HepG2 (cell line): Measurements from ENCODE around the gene ATP6V0D1. TPM values are rescaled to one million over a fixed set of nuclear protein-coding genes. Genes with fewer than 3 reads are reported as not detected.

Source experiments
- ASH2L ChIP-seq: fragments of 300-600, 200-600 bp; sonication (generic); IDR thresholded peaks from 2 replicates; pipeline ENCODE4 v1.7.0; 2017; ENCODE audit warnings: low read depth, mild to moderate bottlenecking, moderate library complexity, mixed read lengths, low read length; ENCODE audit not compliant: insufficient read length
- CHD4 ChIP-seq: fragments of 200-600 bp; sonication (generic); IDR thresholded peaks from 2 replicates; pipeline ENCODE4 v1.7.0; 2017; ENCODE audit warnings: mild to moderate bottlenecking, low read length, borderline replicate concordance
- FOXA3 ChIP-seq: IDR thresholded peaks from 2 replicates; pipeline ENCODE4 v1.6.1; 2016; ENCODE audit warnings: missing genetic modification reagents, missing compliant biosample characterization
- GFI1 ChIP-seq: sonication (generic); formaldehyde crosslinking; IDR thresholded peaks from 2 replicates; pipeline ENCODE4 v1.5.0; 2020; ENCODE audit warnings: missing genetic modification reagents, mild to moderate bottlenecking, borderline replicate concordance
- HDAC1 ChIP-seq: sonication (generic); formaldehyde crosslinking; IDR thresholded peaks from 2 replicates; pipeline ENCODE4 v1.5.1; 2020; ENCODE audit warnings: mild to moderate bottlenecking, missing genetic modification reagents
- MATR3 ChIP-seq: sonication (generic); formaldehyde crosslinking; IDR thresholded peaks from 2 replicates; pipeline ENCODE4 v1.4.0; 2020; ENCODE audit warnings: missing genetic modification reagents
- MTA3 ChIP-seq: sonication (generic); formaldehyde crosslinking; IDR thresholded peaks from 2 replicates; pipeline ENCODE4 v1.4.0; 2020; ENCODE audit warnings: missing genetic modification reagents
- MTERF4 ChIP-seq: sonication (generic); formaldehyde crosslinking; IDR thresholded peaks from 2 replicates; pipeline ENCODE4 v1.8.0; 2023; ENCODE audit warnings: mild to moderate bottlenecking, missing genetic modification reagents
- RFX5 ChIP-seq: IDR thresholded peaks from 2 replicates; pipeline ENCODE4 v1.6.1; 2011; ENCODE audit warnings: low read depth, low read length, improper control_type of control experiment
- RXRB ChIP-seq: IDR thresholded peaks from 2 replicates; pipeline ENCODE4 v1.6.1; 2016; ENCODE audit warnings: borderline replicate concordance, missing genetic modification reagents, missing compliant biosample characterization
- SATB2 ChIP-seq: sonication (generic); formaldehyde crosslinking; IDR thresholded peaks from 2 replicates; pipeline ENCODE4 v1.5.0; 2020; ENCODE audit warnings: missing genetic modification reagents
- SCMH1 ChIP-seq: sonication (generic); formaldehyde crosslinking; IDR thresholded peaks from 2 replicates; pipeline ENCODE4 v1.9.0; 2021; ENCODE audit warnings: missing genetic modification reagents, mild to moderate bottlenecking, borderline replicate concordance
- SOX6 ChIP-seq, 2 experiments: fragments of 450-650 bp in 1 of 2; sonication (generic) in 1 of 2; formaldehyde crosslinking in 1 of 2; IDR thresholded peaks; 2 replicates each; pipeline versions ENCODE4 v1.4.0 to v1.6.1; 2017 to 2020; ENCODE audit warnings: antibody characterized with exemption in 1 of 2, mild to moderate bottlenecking in 1 of 2, missing genetic modification reagents in 1 of 2
- TBX3 ChIP-seq: fragments of 450-650 bp; IDR thresholded peaks from 2 replicates; pipeline ENCODE4 v1.6.1; 2017; ENCODE audit warnings: antibody characterized with exemption, mild to moderate bottlenecking, inconsistent platforms, borderline replicate concordance
- TCF7 ChIP-seq: sonication (generic); IDR thresholded peaks from 2 replicates; pipeline ENCODE4 v1.6.1; 2016; ENCODE audit warnings: antibody characterized with exemption, low read depth
- XRCC5 ChIP-seq: fragments of 200-400 bp; formaldehyde crosslinking; optimal IDR thresholded peaks from 2 replicates; pipeline ENCODE3; 2017; ENCODE audit warnings: mild to moderate bottlenecking, low read length
- ZFX ChIP-seq: sonication (generic); formaldehyde crosslinking; IDR thresholded peaks from 2 replicates; pipeline ENCODE4 v1.4.0; 2020; ENCODE audit warnings: mild to moderate bottlenecking, low read depth, missing genetic modification reagents, moderate library complexity
- ZNF33B ChIP-seq: sonication (generic); formaldehyde crosslinking; IDR thresholded peaks from 2 replicates; pipeline ENCODE4 v1.5.1; 2020; ENCODE audit warnings: mild to moderate bottlenecking, missing genetic modification reagents
- ZNF451 ChIP-seq: sonication (generic); formaldehyde crosslinking; IDR thresholded peaks from 2 replicates; pipeline ENCODE4 v1.5.0; 2020; ENCODE audit warnings: mild to moderate bottlenecking, missing genetic modification reagents
- ZNF75D ChIP-seq: sonication (generic); formaldehyde crosslinking; IDR thresholded peaks from 2 replicates; pipeline ENCODE4 v1.8.1; 2023; ENCODE audit warnings: missing genetic modification reagents, mild to moderate bottlenecking, borderline replicate concordance
- polyA plus RNA-seq, 8 experiments: library from polyadenylated mRNA; depleted of rRNA in 3 of 8; stranded (reverse) in 7 of 8; unstranded in 1 of 8; fragments of >200 nt; fragmentation: Illumina TruSeq in 4 of 8; extraction: Trizol in 4 of 8; gene quantifications; 2 replicates each; pipeline versions ENCODE4 v1.2.1 to v1.2.3, GENCODE V29; 2011 to 2016; ENCODE audit warnings: low read depth in 4 of 8, missing spikeins in 1 of 8, mixed read lengths in 1 of 8; ENCODE audit not compliant: insufficient read depth in 1 of 8
- total RNA-seq, 5 experiments: library from RNA; depleted of rRNA; stranded (reverse); fragments of >200 nt; fragmentation: Illumina TruSeq; extraction: Trizol; gene quantifications; 2 replicates each; pipeline ENCODE4 v1.2.3, GENCODE V29; 2016; ENCODE audit warnings: low read depth in 1 of 5
- TF ChIP-seq, protein P1 (sequence below): sonication (generic); formaldehyde crosslinking; IDR thresholded peaks from 2 replicates; pipeline ENCODE4 v1.9.0; 2022; ENCODE audit warnings: missing genetic modification reagents, mild to moderate bottlenecking, borderline replicate concordance
- TF ChIP-seq, protein P2 (sequence below): IDR thresholded peaks from 2 replicates; pipeline ENCODE4 v1.6.1; 2012; ENCODE audit warnings: low read length, improper control_type of control experiment
- TF ChIP-seq, protein P3 (sequence below): sonication (generic); formaldehyde crosslinking; IDR thresholded peaks from 2 replicates; pipeline ENCODE4 v1.4.0; 2020; ENCODE audit warnings: low read depth, mild to moderate bottlenecking, missing genetic modification reagents

ATP6V0D1 gene
- total and polyA plus RNA-seq, 2 of the 13 experiments (the other 11 are each of a cell fraction or from before 2014, with no cell fraction given), result 51.1 to 61.3 TPM

DNA sequence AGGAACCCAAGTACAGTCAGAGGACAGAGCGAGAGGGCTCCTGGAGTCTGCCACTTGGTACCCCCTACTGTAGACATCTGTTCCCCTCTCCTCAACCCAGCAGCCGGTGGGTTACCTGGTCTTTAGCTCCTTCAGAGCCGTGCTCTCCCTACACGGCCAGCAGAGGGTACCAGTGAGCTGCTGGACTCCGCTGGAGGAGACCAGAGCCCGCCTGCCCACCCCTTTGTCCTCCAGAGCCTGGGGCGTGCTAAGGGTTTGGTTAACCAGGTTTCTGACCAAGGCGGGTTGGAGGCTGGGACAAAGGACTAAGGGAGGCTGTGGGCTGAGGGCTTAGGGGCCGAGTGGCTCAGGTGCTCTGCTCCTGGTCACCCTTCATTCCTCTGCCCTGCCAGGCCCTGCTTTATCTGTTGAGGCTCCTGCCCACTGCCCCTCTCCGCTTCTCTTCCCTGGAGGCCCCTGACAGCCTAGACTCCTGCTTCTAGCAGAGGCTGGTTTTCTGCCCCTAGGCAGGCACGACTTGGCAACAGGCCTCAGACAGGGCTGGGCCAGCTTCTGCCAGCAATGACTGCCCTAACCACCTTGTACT is 52.7 kb downstream of the ATP6V0D1 start (continued):
- TF ChIP-seq, protein P1, sequence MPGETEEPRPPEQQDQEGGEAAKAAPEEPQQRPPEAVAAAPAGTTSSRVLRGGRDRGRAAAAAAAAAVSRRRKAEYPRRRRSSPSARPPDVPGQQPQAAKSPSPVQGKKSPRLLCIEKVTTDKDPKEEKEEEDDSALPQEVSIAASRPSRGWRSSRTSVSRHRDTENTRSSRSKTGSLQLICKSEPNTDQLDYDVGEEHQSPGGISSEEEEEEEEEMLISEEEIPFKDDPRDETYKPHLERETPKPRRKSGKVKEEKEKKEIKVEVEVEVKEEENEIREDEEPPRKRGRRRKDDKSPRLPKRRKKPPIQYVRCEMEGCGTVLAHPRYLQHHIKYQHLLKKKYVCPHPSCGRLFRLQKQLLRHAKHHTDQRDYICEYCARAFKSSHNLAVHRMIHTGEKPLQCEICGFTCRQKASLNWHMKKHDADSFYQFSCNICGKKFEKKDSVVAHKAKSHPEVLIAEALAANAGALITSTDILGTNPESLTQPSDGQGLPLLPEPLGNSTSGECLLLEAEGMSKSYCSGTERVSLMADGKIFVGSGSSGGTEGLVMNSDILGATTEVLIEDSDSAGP (CRISPR knock-in tag), result peak; percentile 88
- TF ChIP-seq GFI1 (CRISPR knock-in tag) (no peak), TBX3 (no peak), HDAC1 (CRISPR knock-in tag) (peak; percentile 24; the same call in 1 of the 2 replicates), MTA3 (CRISPR knock-in tag) (no peak), XRCC5 (peak; percentile 97), SOX6 (IDR thresholded peaks at IDR 0.05) (no peak), SOX6 (CRISPR knock-in tag; IDR thresholded peaks at IDR 0.05) (peak; percentile 24; the same call in 1 of the 2 replicates), SATB2 (CRISPR knock-in tag) (no peak), TCF7 (no peak), ASH2L (no peak), CHD4 (no peak), ZFX (CRISPR knock-in tag) (peak; percentile 37; the same call in 1 of the 2 replicates), RFX5 (no peak), SCMH1 (CRISPR knock-in tag) (no peak), ZNF75D (no peak), MTERF4 (CRISPR knock-in tag) (0 out of 2 replicates have a peak, but pooled peaks have one; percentile 84), RXRB (CRISPR knock-in tag) (peak; percentile 62), FOXA3 (CRISPR knock-in tag) (peak; percentile 34; the same call in 1 of the 2 replicates), ZNF451 (CRISPR knock-in tag) (0 out of 2 replicates have a peak, but pooled peaks have one; percentile 84), MATR3 (CRISPR knock-in tag) (no peak), ZNF33B (CRISPR knock-in tag) (peak; percentile 86; the same call in 1 of the 2 replicates)
- TF ChIP-seq, protein P2, sequence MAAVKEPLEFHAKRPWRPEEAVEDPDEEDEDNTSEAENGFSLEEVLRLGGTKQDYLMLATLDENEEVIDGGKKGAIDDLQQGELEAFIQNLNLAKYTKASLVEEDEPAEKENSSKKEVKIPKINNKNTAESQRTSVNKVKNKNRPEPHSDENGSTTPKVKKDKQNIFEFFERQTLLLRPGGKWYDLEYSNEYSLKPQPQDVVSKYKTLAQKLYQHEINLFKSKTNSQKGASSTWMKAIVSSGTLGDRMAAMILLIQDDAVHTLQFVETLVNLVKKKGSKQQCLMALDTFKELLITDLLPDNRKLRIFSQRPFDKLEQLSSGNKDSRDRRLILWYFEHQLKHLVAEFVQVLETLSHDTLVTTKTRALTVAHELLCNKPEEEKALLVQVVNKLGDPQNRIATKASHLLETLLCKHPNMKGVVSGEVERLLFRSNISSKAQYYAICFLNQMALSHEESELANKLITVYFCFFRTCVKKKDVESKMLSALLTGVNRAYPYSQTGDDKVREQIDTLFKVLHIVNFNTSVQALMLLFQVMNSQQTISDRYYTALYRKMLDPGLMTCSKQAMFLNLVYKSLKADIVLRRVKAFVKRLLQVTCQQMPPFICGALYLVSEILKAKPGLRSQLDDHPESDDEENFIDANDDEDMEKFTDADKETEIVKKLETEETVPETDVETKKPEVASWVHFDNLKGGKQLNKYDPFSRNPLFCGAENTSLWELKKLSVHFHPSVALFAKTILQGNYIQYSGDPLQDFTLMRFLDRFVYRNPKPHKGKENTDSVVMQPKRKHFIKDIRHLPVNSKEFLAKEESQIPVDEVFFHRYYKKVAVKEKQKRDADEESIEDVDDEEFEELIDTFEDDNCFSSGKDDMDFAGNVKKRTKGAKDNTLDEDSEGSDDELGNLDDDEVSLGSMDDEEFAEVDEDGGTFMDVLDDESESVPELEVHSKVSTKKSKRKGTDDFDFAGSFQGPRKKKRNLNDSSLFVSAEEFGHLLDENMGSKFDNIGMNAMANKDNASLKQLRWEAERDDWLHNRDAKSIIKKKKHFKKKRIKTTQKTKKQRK, result no peak
- TF ChIP-seq, protein P3, sequence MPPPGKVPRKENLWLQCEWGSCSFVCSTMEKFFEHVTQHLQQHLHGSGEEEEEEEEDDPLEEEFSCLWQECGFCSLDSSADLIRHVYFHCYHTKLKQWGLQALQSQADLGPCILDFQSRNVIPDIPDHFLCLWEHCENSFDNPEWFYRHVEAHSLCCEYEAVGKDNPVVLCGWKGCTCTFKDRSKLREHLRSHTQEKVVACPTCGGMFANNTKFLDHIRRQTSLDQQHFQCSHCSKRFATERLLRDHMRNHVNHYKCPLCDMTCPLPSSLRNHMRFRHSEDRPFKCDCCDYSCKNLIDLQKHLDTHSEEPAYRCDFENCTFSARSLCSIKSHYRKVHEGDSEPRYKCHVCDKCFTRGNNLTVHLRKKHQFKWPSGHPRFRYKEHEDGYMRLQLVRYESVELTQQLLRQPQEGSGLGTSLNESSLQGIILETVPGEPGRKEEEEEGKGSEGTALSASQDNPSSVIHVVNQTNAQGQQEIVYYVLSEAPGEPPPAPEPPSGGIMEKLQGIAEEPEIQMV, result no peak
